GM19468 (cell line): ENCODE data around the gene ZNF534.
"Not testable (repeated sequence)": the region's sequence is repeated elsewhere in the genome, so short reads cannot be mapped to it uniquely, and the experiment has no call there.

Source experiments
- ATAC-seq: cut with Tn5 transposase; IDR thresholded peaks from one replicate; pipeline ENCODE4 v1.9.1; 2021; ENCODE audit warnings: mild to moderate bottlenecking, moderate library complexity, moderate number of reproducible peaks; ENCODE audit not compliant: unreplicated experiment; ENCODE audit errors: extremely low read depth

Gene ZNF534

GRCh38 chr19:52492994-52493470, 64.1 kb downstream of the ZNF534 start:
- no peak for ATAC-seq

GRCh38 chr19:52494518-52494917, 65.6 kb downstream of the ZNF534 start:
- ATAC-seq: no peak

GRCh38 chr19:52498571-52498970, 69.6 kb downstream of the ZNF534 start:
- no peak for ATAC-seq

GRCh38 chr19:52500474-52500873, 71.5 kb downstream of the ZNF534 start:
- ATAC-seq: not testable (repeated sequence)

DNA sequence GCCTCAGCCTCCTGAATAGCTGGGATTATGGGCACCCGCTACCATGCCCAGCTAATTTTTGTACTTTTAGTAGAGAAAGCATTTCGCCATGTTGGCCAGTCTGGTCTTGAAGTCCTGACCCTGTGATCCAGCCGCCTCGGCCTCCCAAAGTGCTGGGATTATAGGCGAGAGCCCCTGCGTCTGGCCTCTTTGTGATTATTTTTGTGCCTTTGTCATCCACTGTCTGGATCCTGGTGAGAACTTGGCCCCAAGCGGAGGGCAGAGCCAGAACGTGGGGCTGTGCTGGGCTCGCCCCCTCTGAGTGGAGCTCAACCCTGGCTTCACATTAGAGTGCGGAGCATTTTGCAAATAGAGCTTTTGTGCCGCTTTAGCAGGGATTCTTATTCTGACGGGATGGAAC, 72.0 kb downstream of the ZNF534 start:
- ATAC-seq: not testable (repeated sequence)
